Ascending aorta (tissue), 1 donor: ENCODE results near the gene SIGLEC8. TPM values are rescaled to one million over a fixed set of nuclear protein-coding genes. Genes with fewer than 3 reads are reported as not detected.

Source experiments
- total RNA-seq: library from RNA; depleted of rRNA; stranded (reverse); fragments of >200 nt; gene quantifications from one replicate; pipeline ENCODE4 v1.1.0, GENCODE V29; 2016

SIGLEC8 gene
- total RNA-seq, 1 donor from 2014 or later: not detected

Other genes starting within 250 kb of the SIGLEC8 start
- gene CD33, start 233.4 kb downstream of the SIGLEC8 start, total RNA-seq: 1.3 TPM
- not detected for gene SIGLECL1, start 207.4 kb downstream of the SIGLEC8 start, total RNA-seq
- gene IGLON5, start 146.8 kb downstream of the SIGLEC8 start, total RNA-seq: 4.9 TPM
- 1.4 TPM for gene VSIG10L, start 116.3 kb downstream of the SIGLEC8 start, total RNA-seq
- gene ETFB, start 92.1 kb downstream of the SIGLEC8 start, total RNA-seq: 42.5 TPM
- gene CLDND2, start 89.5 kb downstream of the SIGLEC8 start, total RNA-seq: not detected
- 30.2 TPM for gene NKG7, start 85.8 kb downstream of the SIGLEC8 start, total RNA-seq
- not detected for gene LIM2, start 70.5 kb downstream of the SIGLEC8 start, total RNA-seq
- not detected for gene C19orf84, start 67.9 kb downstream of the SIGLEC8 start, total RNA-seq
- gene SIGLEC10, start 40.8 kb downstream of the SIGLEC8 start, total RNA-seq: 5.4 TPM
- gene CEACAM18, start 20.1 kb upstream of the SIGLEC8 start, total RNA-seq: not detected
- not detected for gene SIGLEC12, start 43.3 kb upstream of the SIGLEC8 start, total RNA-seq
- gene SIGLEC6, start 73.2 kb upstream of the SIGLEC8 start, total RNA-seq: 6.6 TPM
- gene ZNF175, start 112.8 kb upstream of the SIGLEC8 start, total RNA-seq: 6.1 TPM
- gene SIGLEC5, start 171.9 kb upstream of the SIGLEC8 start, total RNA-seq: not detected
- 0.75 TPM for gene SIGLEC14, start 188.4 kb upstream of the SIGLEC8 start, total RNA-seq
- gene SPACA6, start 234.9 kb upstream of the SIGLEC8 start, total RNA-seq: 16.0 TPM